Common myeloid progenitor, CD34-positive (primary cell): ENCODE measurements around the gene CPNE1.

Experiments
- CTCF ChIA-PET: fragments of 350-600 bp; sonication (Branson Sonifier 250); formaldehyde crosslinking; loops from one replicate; lab custom pipeline; 2021; ENCODE audit warnings: antibody characterized with exemption; lab: Charles Lee
- POLR2A ChIA-PET: fragments of 350-600 bp; sonication (Branson Sonifier 250); formaldehyde crosslinking; loops from one replicate; lab custom pipeline; 2021; ENCODE audit warnings: antibody characterized with exemption; lab: Charles Lee
- DNase-seq, 3 donors: peaks; one replicate each; pipeline versions ENCODE4 v3.0.0 to v3.0.0-alpha.2; 2013
- H3K27ac ChIP-seq, 2 experiments: 1 replicate in 1 of 2; 2 replicates in 1 of 2; pipeline ENCODE4 v1.7.0; 2013; ENCODE audit warnings: inconsistent platforms in 2 of 2, low read length in 2 of 2, mild to moderate bottlenecking in 2 of 2, low read depth in 1 of 2, moderate library complexity in 1 of 2; ENCODE audit not compliant: severe bottlenecking in 2 of 2, insufficient read depth in 1 of 2, poor library complexity in 1 of 2
- H3K27me3 ChIP-seq, 5 experiments: replicated peaks in 2 of 5; 1 replicate in 3 of 5; 2 replicates in 2 of 5; pipeline versions ENCODE4 v1.6.1 to v1.7.0; 2013; ENCODE audit warnings: low read length in 4 of 5, mild to moderate bottlenecking in 2 of 5, moderate library complexity in 2 of 5, inconsistent platforms in 1 of 5; ENCODE audit not compliant: insufficient read depth in 5 of 5, control insufficient read depth in 4 of 5
- H3K36me3 ChIP-seq, 4 experiments: 1 replicate in 2 of 4; 2 replicates in 2 of 4; pipeline versions ENCODE4 v1.6.1 to v1.7.0; 2013; ENCODE audit warnings: low read length in 3 of 4, control low read depth in 1 of 4, mild to moderate bottlenecking in 1 of 4; ENCODE audit not compliant: control insufficient read depth in 4 of 4, insufficient read depth in 4 of 4
- H3K4me1 ChIP-seq, 4 experiments: 1 replicate in 3 of 4; 2 replicates in 1 of 4; pipeline versions ENCODE4 v1.6.1 to v1.7.1; 2013; ENCODE audit warnings: low read length in 3 of 4, mild to moderate bottlenecking in 3 of 4, control low read depth in 1 of 4, inconsistent platforms in 1 of 4, moderate library complexity in 1 of 4; ENCODE audit not compliant: control insufficient read depth in 4 of 4, insufficient read depth in 4 of 4; ENCODE audit errors: control extremely low read depth in 1 of 4
- H3K4me3 ChIP-seq, 7 experiments: 1 replicate in 4 of 7; 2 replicates in 3 of 7; pipeline versions ENCODE4 v1.5.1 to v1.7.0; 2013; ENCODE audit warnings: mild to moderate bottlenecking in 7 of 7, low read length in 6 of 7, moderate library complexity in 6 of 7, inconsistent platforms in 2 of 7, low read depth in 2 of 7, control low read depth in 1 of 7; ENCODE audit not compliant: insufficient read depth in 4 of 7, control insufficient read depth in 1 of 7; ENCODE audit errors: extremely low read depth in 1 of 7
- H3K9me3 ChIP-seq, 5 experiments: 1 replicate in 4 of 5; 2 replicates in 1 of 5; pipeline versions ENCODE4 v1.6.1 to v1.7.1; 2013; ENCODE audit warnings: low read length in 4 of 5, mild to moderate bottlenecking in 2 of 5, inconsistent platforms in 1 of 5, low read depth in 1 of 5, moderate library complexity in 1 of 5; ENCODE audit not compliant: control insufficient read depth in 4 of 5, insufficient read depth in 2 of 5; ENCODE audit errors: control extremely low read depth in 1 of 5
- WGBS: methylation state at CpG from one replicate; pipeline ENCODE4 v1.1.5; 2013; ENCODE audit not compliant: insufficient coverage; 5-methylcytosine and 5-hydroxymethylcytosine counted together

CPNE1 gene

DNA sequence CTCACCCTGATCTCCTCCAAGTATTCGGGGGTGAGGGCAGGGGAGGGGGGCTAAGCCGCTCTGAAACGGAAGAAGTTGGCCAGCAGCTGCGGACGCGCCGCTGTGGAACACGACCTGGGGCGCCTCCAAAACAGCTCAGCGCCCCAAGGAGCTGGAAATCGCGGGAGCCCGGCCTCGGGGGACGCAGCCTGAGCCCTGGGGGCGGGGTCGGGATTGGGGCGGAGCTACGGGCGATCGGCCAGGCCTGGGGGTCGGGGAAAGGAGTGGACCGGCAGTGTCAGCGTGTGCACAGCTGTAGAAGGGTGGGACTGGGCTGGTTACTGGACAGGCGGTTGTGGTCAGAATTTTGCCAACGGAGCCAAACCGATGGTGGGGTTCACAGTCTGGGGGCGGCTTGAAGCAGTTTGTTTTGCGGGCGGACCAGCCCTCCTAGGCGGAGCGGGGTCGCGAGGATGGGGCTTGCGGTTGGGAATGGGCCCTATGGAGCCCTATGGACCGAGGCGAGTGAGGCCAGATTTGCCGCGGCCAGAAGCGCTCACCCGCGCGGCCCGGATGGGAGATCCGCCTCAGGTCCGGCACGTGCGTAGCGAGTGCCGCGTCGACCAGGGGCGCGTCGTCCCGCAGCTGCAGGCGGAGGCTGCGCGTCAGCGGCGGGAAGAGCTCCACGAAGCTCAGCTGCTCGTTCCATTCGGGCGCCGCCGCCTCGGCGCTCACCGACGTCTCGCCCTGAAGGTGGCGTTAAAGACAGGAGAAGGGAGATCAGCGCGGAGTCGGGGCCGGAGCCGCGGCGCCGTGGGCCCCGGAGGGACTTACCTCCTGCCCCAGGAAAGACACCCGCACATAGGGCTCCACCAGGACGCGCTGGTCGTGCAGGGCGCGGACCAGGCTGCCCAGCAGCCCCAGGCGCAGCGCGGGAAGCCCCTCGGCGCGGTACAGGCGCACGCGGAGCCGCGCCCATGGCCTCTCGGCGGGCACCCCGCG lies 63.4 kb downstream of the CPNE1 start:
- DNase-seq = peak; percentile 75 to 86 (median 84)
- no peaks in the 10 kb centered on the region for H3K9me3 ChIP-seq
- WGBS = under 1% methylated on average over 87 of the region's 103 CpGs
- ChIA-PET CTCF (interaction anchor here (0.7 to 1.6 kb wide), 10 partner anchors 9 to 98 kb away, joined by 3 to 7 read pairs (median 3); partner anchors contain the start of genes NFS1 and ROMO1), POLR2A (no interaction called here)
- H3K27ac ChIP-seq = no peak overlapping the region
- peaks cover 0 to 58% (median 40%) of the 10 kb centered on the region in 5 experiments for H3K27me3 ChIP-seq
- H3K4me1 ChIP-seq = peaks cover 0 to 19% (median 17%) of the 10 kb centered on the region in 4 experiments
- no peaks in the 10 kb centered on the region for H3K36me3 ChIP-seq
- H3K4me3 ChIP-seq = peak overlapping the region; percentile 5 to 75 (median 61)

GRCh38 chr20:35600176-35600992 lies 64.3 kb downstream of the CPNE1 start:
- Histone ChIP-seq H3K36me3 (no peaks in the 10 kb centered on the region), H3K27ac (no peak overlapping the region), H3K27me3 (peaks cover 0 to 58% (median 40%) of the 10 kb centered on the region in 5 experiments), H3K4me1 (peaks cover 0 to 19% (median 17%) of the 10 kb centered on the region in 4 experiments), H3K9me3 (no peaks in the 10 kb centered on the region), H3K4me3 (peak overlapping the region in 6 of 7 experiments; percentile 0 to 75 (median 64))
- 27% methylated on average over 24 of the region's 34 CpGs for WGBS
- ChIA-PET CTCF (interaction anchor here (0.9 to 1.6 kb wide), 7 partner anchors 9 to 99 kb away, joined by 3 to 7 read pairs (median 3); partner anchors contain the start of genes NFS1 and ROMO1), POLR2A (no interaction called here)
- no peak for DNase-seq

- WGBS = 90% methylated on average over 8 of the region's 9 CpGs
- CTCF ChIA-PET = no interaction called here
- DNase-seq = no peak
These were observed 65.0 kb downstream of the CPNE1 start for GRCh38 chr20:35599776-35600120.

DNA sequence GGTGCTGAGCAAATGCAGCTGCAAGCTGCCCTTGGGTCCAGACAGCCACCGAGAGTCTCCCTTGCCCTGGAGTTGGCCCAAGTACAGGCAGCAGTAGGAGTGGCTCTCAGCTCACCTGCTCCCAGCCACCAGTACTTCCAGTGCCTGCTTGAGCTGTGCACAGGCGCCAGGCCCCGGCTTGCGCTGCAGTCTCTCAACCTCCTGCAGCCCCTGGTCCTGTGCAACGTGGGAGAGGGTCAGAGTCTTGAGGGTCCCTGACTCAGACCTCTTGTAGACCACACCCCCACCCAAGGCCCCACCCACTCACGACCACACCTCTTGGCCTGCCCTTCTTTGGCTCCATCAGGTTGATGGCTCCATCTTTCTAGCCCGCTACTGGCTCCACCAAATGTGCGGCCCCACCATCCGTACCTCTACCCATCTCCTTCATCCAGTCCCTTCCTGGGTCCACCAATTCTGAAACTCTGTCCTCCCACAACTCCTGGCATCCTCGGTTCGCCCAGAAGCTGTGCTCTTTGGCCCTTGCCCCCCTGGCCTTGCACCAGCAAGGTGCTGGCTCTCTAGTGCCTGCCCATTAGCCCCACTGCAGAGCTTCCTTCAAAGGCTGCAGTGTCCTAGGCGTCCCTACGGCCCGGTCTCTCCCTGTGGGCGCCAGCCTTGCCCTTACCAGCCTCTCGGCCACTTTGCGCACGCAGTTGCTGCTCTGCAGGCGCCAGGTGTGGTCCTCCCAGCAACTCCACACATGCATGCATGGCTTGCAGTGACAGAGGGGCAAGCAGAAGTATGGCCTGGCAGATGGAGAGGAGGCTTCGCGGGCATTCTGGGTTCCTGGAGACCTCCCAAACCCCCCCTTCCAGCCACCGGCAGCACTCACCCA lies 65.6 kb downstream of the CPNE1 start:
- Histone ChIP-seq H3K27me3 (peaks cover 0 to 58% (median 40%) of the 10 kb centered on the region in 5 experiments), H3K4me3 (no peak overlapping the region), H3K36me3 (no peaks in the 10 kb centered on the region), H3K9me3 (no peaks in the 10 kb centered on the region), H3K27ac (no peak overlapping the region), H3K4me1 (peaks cover 0 to 19% (median 17%) of the 10 kb centered on the region in 4 experiments)
- WGBS = 91% methylated on average over 18 of the region's 22 CpGs
- ChIA-PET CTCF (no interaction called here), POLR2A (no interaction called here)
- DNase-seq = no peak

More at GRCh38 chr20:35599776-35600120, 65.0 kb downstream of the CPNE1 start:
- Histone ChIP-seq H3K27ac (no peak overlapping the region), H3K9me3 (no peaks in the 10 kb centered on the region), H3K36me3 (no peaks in the 10 kb centered on the region), H3K27me3 (peaks cover 0 to 58% (median 40%) of the 10 kb centered on the region in 5 experiments), H3K4me1 (peaks cover 0 to 19% (median 17%) of the 10 kb centered on the region in 4 experiments), H3K4me3 (no peak overlapping the region)
- POLR2A ChIA-PET = no interaction called here

- POLR2A ChIA-PET = no interaction called here
- Histone ChIP-seq H3K4me1 (peaks cover 0 to 19% (median 17%) of the 10 kb centered on the region in 4 experiments), H3K36me3 (no peaks in the 10 kb centered on the region), H3K9me3 (no peaks in the 10 kb centered on the region), H3K4me3 (no peak overlapping the region), H3K27me3 (peaks cover 0 to 58% (median 40%) of the 10 kb centered on the region in 5 experiments), H3K27ac (no peak overlapping the region)
- 92% methylated on average over 7 of the region's 7 CpGs for WGBS
- DNase-seq = no peak
- CTCF ChIA-PET = no interaction called here
These were observed 66.2 kb downstream of the CPNE1 start for GRCh38 chr20:35598476-35598875.

DNA sequence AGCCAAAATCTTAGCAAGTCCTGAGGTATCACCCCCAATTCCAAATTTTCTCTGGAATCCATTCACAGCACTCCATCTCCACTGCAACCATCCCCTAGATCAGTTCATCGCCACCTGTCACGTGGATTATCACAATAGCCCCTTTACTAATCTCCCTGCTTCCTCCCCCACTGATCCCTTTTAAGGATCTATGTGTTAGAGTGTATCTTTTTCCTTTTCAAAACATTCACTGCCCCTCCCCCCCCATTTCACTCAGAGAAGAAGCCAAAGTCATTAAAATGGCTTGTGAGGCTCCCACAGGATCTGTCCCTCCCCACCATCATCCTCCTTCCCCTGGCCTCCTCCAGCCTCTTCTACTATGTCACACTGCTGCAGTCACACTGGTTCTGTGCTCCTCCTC lies 67.5 kb downstream of the CPNE1 start:
- POLR2A ChIA-PET = interaction anchor here (0.7 kb wide), 1 partner anchor 569 kb away, joined by 3 read pairs; no protein-coding TSS in a partner anchor
- Histone ChIP-seq H3K4me1 (peaks cover 0 to 17% (median 17%) of the 10 kb centered on the region in 4 experiments), H3K27me3 (peaks cover 0 to 47% (median 35%) of the 10 kb centered on the region in 5 experiments), H3K9me3 (no peaks in the 10 kb centered on the region), H3K4me3 (no peak overlapping the region), H3K27ac (no peak overlapping the region), H3K36me3 (no peaks in the 10 kb centered on the region)
- DNase-seq = no peak
- CTCF ChIA-PET = interaction anchor here (1.6 kb wide), 1 partner anchor 8 kb away, joined by 5 read pairs; no protein-coding TSS in a partner anchor
- no CpG with 5 or more reads among the region's 2 CpGs for WGBS
